HG03280 (cell line): ENCODE results near the gene ZPLD1.

Experiments
- ATAC-seq: cut with Tn5 transposase; IDR thresholded peaks from one replicate; pipeline ENCODE4 v1.9.1; 2021; ENCODE audit warnings: mild to moderate bottlenecking, moderate library complexity; ENCODE audit not compliant: unreplicated experiment

The ZPLD1 gene

GRCh38 chr3:102434715-102435114 lies at the start of gene ZPLD1:
Gene ZPLD1 (plus strand): TSS chr3:102435015. CDS start chr3:102438488, 3,473 bp downstream.
- ATAC-seq: no peak

GRCh38 chr3:102390171-102390864 lies 44.5 kb upstream of the ZPLD1 start:
- no peak for ATAC-seq

- ATAC-seq: no peak
These were observed 43.9 kb upstream of the ZPLD1 start for GRCh38 chr3:102390916-102391315.

- ATAC-seq: no peak
These were observed 43.3 kb upstream of the ZPLD1 start for GRCh38 chr3:102391491-102391890.

- no peak for ATAC-seq
These were observed 40.3 kb upstream of the ZPLD1 start for GRCh38 chr3:102394517-102394916.

GRCh38 chr3:102398176-102398575 lies 36.6 kb upstream of the ZPLD1 start:
- no peak for ATAC-seq

- ATAC-seq: no peak
These were observed 36.1 kb upstream of the ZPLD1 start for GRCh38 chr3:102398666-102399065.

GRCh38 chr3:102400142-102400541 lies 34.7 kb upstream of the ZPLD1 start:
- ATAC-seq: no peak

- ATAC-seq: no peak
These were observed 34.0 kb upstream of the ZPLD1 start for GRCh38 chr3:102400766-102401165.

- ATAC-seq: no peak
These were observed 24.2 kb upstream of the ZPLD1 start for GRCh38 chr3:102410616-102411015.

GRCh38 chr3:102415553-102415952 lies 19.3 kb upstream of the ZPLD1 start:
- ATAC-seq: no peak

- ATAC-seq: no peak
These were observed 15.0 kb upstream of the ZPLD1 start for GRCh38 chr3:102419786-102420185.

- no peak for ATAC-seq
These were observed 7.0 kb downstream of the ZPLD1 start for GRCh38 chr3:102441832-102442231.

GRCh38 chr3:102443021-102443420 lies 8.2 kb downstream of the ZPLD1 start:
- ATAC-seq: no peak

GRCh38 chr3:102444101-102444500 lies 9.3 kb downstream of the ZPLD1 start:
- ATAC-seq: no peak

GRCh38 chr3:102447272-102447671 lies 12.5 kb downstream of the ZPLD1 start:
- ATAC-seq: no peak

- no peak for ATAC-seq
These were observed 14.5 kb downstream of the ZPLD1 start for GRCh38 chr3:102449341-102449740.

GRCh38 chr3:102449930-102450329 lies 15.1 kb downstream of the ZPLD1 start:
- ATAC-seq: no peak

- ATAC-seq: no peak
These were observed 16.2 kb downstream of the ZPLD1 start for GRCh38 chr3:102450976-102451375.

GRCh38 chr3:102451543-102451942 lies 16.7 kb downstream of the ZPLD1 start:
- ATAC-seq: no peak

GRCh38 chr3:102454181-102454580 lies 19.4 kb downstream of the ZPLD1 start:
- ATAC-seq: no peak

GRCh38 chr3:102457644-102458043 lies 22.8 kb downstream of the ZPLD1 start:
- ATAC-seq: no peak

- ATAC-seq: no peak
These were observed 25.8 kb downstream of the ZPLD1 start for GRCh38 chr3:102460579-102460978.
